T-helper 1 cell treated with Interleukin-12 subunit alpha and Interleukin-12 subunit beta and Interleukin-4 antibody, amounts not matched to agents 30 μg/mL and 1 μg/mL, for 36 hours (primary cell): Measurements from ENCODE around the gene AUTS2.
"Not testable (repeated sequence)": the region's sequence is repeated elsewhere in the genome, so short reads cannot be mapped to it uniquely, and the experiment has no call there.

Experiments used
- H3K27ac Mint-ChIP-seq: one replicate; pipeline ENCODE4 v1.8.0; 2021; ENCODE audit warnings: mild to moderate bottlenecking, mixed read lengths
- H3K27me3 Mint-ChIP-seq: one replicate; pipeline ENCODE4 v1.8.0; 2021; ENCODE audit warnings: low read depth, mixed read lengths
- H3K36me3 Mint-ChIP-seq: one replicate; pipeline ENCODE4 v1.8.0; 2021; ENCODE audit warnings: low read depth, mixed read lengths
- H3K4me1 Mint-ChIP-seq: one replicate; pipeline ENCODE4 v1.8.0; 2021; ENCODE audit warnings: low read depth, mixed read lengths
- H3K4me3 Mint-ChIP-seq: one replicate; pipeline ENCODE4 v1.8.0; 2021; ENCODE audit warnings: mild to moderate bottlenecking, moderate library complexity, mixed read lengths
- H3K9me3 Mint-ChIP-seq: one replicate; pipeline ENCODE4 v1.8.0; 2021; ENCODE audit warnings: mixed read lengths

AUTS2 gene

DNA sequence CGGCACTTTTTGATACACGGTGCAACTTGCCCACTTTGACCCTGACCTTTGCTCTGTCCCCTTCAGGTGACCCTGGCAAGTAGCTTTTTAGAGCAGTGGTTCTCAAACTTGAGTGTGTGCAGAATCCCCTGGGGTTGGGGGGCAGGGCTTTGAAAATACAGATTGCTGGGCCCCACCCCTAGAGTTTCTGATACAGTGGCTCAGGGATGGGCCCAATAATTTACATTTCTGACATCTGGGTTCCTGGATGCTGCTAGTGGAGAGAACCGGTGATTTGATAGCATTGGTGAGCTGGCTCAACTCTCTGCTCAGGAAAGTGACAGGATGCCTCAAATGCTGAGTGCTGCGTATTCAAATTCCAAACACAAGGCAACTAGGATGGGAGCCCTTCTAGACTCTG lies 995.9 kb downstream of the AUTS2 start:
- H3K36me3 Mint-ChIP-seq, result no peaks in the 10 kb centered on the region
- no peaks in the 10 kb centered on the region for H3K4me1 Mint-ChIP-seq
- H3K9me3 Mint-ChIP-seq, result no peaks in the 10 kb centered on the region
- peaks cover 39% of the 10 kb centered on the region for H3K27me3 Mint-ChIP-seq
- H3K4me3 Mint-ChIP-seq, result no peak overlapping the region
- no peak overlapping the region for H3K27ac Mint-ChIP-seq

DNA sequence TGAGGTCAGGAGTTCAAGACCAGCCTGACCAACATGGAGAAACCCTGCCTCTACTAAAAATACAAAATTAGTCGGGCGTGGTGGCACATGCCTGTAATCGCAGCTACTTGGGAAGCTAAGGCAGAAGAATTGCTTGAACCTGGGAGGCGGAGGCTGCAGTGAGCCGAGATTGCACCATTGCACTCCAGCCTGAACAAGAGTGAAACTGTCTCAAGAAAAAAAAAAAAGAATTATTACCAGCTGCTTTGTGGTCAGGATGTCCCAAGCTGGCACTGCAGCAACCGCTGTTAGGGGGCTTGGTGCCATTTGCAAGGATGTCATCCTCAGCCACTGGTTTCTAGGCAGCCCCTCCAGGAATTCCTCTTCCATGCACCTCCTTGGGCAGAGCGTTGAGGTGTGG lies 996.6 kb downstream of the AUTS2 start:
- H3K4me3 Mint-ChIP-seq, H3K4me1 Mint-ChIP-seq, H3K9me3 Mint-ChIP-seq, H3K27ac Mint-ChIP-seq, H3K36me3 Mint-ChIP-seq: not testable (repeated sequence)
- peaks cover 44% of the 10 kb centered on the region for H3K27me3 Mint-ChIP-seq

DNA sequence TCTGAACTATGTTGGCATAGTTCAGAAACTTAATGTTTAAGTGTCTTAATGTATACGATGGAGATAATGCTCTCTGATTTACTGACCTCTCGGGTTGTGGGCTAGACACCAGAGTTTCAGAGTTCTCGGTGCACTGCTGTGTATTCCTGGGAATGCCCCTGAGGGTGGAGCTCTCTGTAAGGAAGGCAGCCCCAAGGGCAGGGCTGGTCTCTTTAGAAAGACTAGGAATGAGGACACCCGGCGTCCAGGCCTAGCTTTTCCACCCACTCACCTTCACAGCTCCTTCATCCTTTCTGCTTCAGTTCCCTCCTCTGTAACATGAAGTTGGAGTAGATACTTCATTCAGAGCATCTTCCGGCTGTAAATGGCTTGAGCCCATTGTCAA lies 997.1 kb downstream of the AUTS2 start:
- peaks cover 3% of the 10 kb centered on the region for H3K9me3 Mint-ChIP-seq
- no peaks in the 10 kb centered on the region for H3K36me3 Mint-ChIP-seq
- no peaks in the 10 kb centered on the region for H3K4me1 Mint-ChIP-seq
- no peak overlapping the region for H3K4me3 Mint-ChIP-seq
- no peak overlapping the region for H3K27ac Mint-ChIP-seq
- peaks cover 44% of the 10 kb centered on the region for H3K27me3 Mint-ChIP-seq

DNA sequence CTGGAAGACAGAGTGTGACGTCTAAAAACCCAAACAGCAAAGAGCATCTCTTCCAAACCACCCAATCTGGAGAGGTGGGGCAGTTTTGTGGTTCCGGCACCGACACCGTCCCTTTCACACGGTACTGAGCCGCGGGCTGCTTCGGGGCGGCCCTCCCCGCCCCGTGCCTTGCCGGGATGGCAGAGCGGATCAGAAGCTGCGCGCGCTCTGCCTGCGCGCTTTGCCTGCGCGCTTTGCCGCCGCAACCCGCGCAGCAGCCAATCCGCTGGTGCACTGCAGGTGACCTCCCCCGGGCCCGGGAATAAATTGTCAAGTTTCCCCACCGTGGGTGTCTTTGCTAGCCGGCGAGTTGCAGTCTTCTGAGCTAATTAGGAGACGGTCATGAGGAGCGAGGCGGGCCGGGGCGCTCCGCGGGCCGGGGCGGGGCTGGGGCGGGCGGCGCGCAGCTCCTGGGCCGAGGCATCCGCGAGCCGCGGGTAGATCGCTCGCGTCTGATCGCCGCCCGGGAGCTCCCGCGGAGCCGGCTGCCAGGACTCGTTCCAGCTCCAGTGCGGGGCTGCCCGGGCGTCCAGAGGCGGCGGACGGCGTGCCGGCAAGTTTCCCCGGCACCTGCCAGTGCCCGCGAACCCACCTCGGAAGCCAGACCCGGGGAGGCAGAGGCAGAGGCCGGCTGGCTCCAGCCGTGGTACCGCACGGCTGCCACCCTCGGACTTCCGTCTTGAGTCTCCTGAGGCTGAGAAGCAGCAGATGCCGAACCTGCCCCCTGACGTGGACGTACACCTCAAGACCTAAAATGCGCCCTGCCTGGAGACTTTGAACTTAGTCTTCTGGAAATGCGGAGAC lies 997.7 kb downstream of the AUTS2 start:
- Mint-ChIP-seq H3K4me3 (no peak overlapping the region), H3K36me3 (no peaks in the 10 kb centered on the region), H3K27ac (no peak overlapping the region), H3K4me1 (no peaks in the 10 kb centered on the region), H3K27me3 (peaks cover 44% of the 10 kb centered on the region), H3K9me3 (peaks cover 7% of the 10 kb centered on the region)

DNA sequence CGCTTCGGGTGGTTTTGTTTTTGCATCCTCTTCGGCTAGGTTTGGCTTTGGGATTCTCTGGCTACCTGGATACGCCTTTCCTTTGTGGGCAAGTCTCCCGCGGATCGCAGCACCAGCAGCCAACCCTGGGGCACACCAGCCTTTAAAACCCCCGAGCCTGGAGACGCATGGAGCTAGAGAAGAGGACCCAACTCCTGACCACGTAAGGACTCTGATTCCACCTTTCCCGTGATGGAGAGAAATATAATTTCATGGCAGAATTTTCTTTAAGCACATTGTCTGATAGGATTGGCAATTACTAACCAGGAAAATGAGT lies 998.3 kb downstream of the AUTS2 start:
- Mint-ChIP-seq H3K4me1 (no peaks in the 10 kb centered on the region), H3K27me3 (peaks cover 43% of the 10 kb centered on the region), H3K27ac (no peak overlapping the region), H3K9me3 (peaks cover 7% of the 10 kb centered on the region), H3K36me3 (no peaks in the 10 kb centered on the region), H3K4me3 (no peak overlapping the region)

DNA sequence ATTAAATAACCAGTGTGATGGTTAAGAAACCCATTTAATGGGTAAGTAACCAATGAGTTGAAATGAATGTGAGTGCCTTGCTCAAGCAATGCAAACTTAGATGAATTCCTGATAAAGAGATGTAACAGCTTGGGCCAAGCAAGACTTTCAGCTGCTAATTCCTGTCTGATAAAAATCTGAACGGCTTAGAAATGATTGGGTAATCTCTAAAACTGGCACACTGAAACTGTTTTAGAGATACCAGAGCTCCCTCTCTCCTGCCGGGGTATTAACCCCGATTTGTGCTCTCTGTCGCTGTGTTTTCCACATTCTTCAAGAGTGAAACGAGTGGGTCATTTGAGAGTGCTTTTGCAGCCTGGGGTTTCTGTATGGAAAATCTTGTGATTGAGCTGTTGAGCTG lies 998.8 kb downstream of the AUTS2 start:
- Mint-ChIP-seq H3K27ac (no peak overlapping the region), H3K4me1 (no peaks in the 10 kb centered on the region), H3K4me3 (no peak overlapping the region), H3K27me3 (peaks cover 41% of the 10 kb centered on the region), H3K36me3 (no peaks in the 10 kb centered on the region), H3K9me3 (peaks cover 7% of the 10 kb centered on the region)

DNA sequence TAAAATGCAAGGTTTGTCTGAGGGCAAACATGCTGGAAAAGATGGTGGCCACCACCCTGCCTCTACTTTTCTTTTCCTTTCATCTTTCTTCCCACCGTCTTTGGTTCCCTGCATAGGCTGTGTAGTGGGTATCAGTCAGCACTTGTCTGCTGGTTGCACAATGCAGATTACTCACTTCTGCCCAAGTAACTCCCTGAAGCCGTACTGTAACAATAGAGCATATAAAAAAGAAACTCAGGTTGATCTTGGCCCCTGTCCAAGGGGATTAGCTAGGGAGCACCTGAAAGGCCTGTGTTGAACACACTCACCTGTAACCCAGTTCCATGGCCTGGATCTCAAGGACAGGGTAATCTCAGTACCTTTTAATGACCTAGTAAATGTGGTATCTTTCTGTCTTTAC lies 1000.7 kb downstream of the AUTS2 start:
- H3K4me1 Mint-ChIP-seq, result no peaks in the 10 kb centered on the region
- H3K27ac Mint-ChIP-seq, result no peak overlapping the region
- no peaks in the 10 kb centered on the region for H3K36me3 Mint-ChIP-seq
- peaks cover 41% of the 10 kb centered on the region for H3K27me3 Mint-ChIP-seq
- H3K9me3 Mint-ChIP-seq, result peaks cover 7% of the 10 kb centered on the region
- H3K4me3 Mint-ChIP-seq, result no peak overlapping the region

DNA sequence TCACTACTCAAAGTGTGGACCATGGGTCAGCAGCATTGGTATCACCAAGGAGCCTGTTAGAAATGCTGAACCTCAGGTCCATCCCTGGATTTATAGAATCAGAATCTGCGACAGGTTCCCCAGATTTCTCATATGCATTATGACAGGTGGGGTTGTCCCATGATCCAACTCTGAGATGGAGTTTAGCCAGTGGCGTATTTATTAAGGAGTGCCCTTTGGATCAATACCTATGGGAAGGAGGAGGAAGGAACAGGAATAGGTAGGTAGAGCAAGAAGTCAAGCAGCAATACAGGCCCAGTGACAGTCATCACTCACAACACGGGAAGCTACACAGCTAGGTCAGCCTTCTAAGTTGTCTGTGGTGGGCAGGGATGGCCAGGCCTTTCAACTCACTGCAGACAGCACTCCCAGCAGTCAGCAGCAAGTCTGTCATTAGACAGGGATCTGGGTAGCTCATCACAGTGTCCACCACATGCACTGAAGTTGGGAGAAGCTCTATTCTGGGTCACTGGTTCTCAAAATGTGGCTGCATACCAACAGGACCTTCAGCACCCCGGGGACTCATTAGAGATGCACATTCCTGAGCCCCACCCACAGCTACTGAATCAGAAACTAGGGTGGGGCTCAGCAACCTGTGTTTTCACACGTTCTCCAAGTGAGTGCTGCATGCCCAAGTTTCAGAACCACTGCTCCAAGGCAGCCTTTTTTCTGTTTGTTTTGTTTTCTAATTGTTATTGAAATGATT lies 1001.3 kb downstream of the AUTS2 start:
- no peak overlapping the region for H3K4me3 Mint-ChIP-seq
- H3K9me3 Mint-ChIP-seq, result peaks cover 7% of the 10 kb centered on the region
- H3K27me3 Mint-ChIP-seq, result peaks cover 37% of the 10 kb centered on the region
- no peak overlapping the region for H3K27ac Mint-ChIP-seq
- H3K36me3 Mint-ChIP-seq, result no peaks in the 10 kb centered on the region
- H3K4me1 Mint-ChIP-seq, result no peaks in the 10 kb centered on the region

DNA sequence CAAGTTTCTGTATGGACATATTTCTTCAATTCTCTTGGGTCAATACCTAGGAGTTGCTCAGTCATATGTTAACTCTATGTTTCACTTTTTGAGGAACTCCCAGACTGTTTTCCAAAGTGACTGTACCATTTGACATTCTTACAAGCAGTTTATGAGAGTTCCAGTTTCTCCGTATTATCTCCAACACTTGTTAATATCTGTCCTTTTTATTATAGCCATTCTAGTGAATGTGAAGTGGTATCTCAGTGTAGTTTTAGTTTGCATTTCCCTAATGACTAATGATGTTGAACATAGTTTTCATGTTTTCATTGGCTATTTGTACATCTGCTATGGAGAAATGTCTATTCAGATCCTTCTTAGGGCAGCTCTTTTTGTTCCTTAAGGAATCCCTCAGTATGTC lies 1002.7 kb downstream of the AUTS2 start:
- Mint-ChIP-seq H3K27ac (no peak overlapping the region), H3K36me3 (no peaks in the 10 kb centered on the region), H3K4me3 (no peak overlapping the region), H3K27me3 (peaks cover 30% of the 10 kb centered on the region), H3K9me3 (peaks cover 10% of the 10 kb centered on the region), H3K4me1 (no peaks in the 10 kb centered on the region)

DNA sequence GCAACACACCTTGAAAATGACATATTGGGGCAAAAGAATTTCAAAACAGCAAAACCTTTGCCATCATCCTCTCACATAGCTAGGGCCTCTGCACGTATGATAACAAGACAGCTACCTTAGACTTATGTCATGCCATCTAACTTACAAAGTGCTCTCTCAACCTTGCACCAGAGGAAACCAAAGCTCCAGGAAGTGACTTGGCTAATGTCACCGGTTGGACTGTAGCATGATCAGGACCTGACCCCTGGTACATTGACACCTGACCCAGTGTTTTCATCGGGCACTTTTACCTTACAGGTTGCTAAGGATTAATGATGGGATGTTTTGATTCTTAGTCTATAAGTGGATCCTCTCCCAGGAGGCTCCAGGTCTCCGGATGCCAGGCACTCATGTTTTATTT lies 1003.8 kb downstream of the AUTS2 start:
- no peaks in the 10 kb centered on the region for H3K36me3 Mint-ChIP-seq
- no peak overlapping the region for H3K4me3 Mint-ChIP-seq
- peaks cover 22% of the 10 kb centered on the region for H3K27me3 Mint-ChIP-seq
- no peaks in the 10 kb centered on the region for H3K4me1 Mint-ChIP-seq
- H3K9me3 Mint-ChIP-seq, result peaks cover 10% of the 10 kb centered on the region
- no peak overlapping the region for H3K27ac Mint-ChIP-seq

DNA sequence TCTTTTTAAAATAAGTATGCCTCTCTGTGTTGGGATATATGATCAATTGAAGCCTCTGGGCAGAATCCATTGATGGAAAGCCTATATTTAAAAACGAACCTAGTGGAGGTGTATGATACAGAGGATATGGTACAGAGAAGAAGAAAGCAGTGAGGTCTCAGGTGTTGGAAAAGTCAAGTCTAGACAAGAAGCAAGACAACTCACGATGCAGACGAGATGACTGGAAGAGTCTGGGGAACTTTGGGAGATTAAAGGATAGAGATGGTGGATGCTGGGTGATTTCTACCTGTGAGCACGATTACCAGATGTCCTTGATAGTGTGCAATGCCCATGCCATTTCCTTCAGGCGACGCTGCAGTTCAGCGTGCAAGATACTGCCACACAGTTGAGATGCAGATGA lies 1009.0 kb downstream of the AUTS2 start:
- no peak overlapping the region for H3K27ac Mint-ChIP-seq
- no peak overlapping the region for H3K4me3 Mint-ChIP-seq
- H3K27me3 Mint-ChIP-seq, result no peaks in the 10 kb centered on the region
- H3K4me1 Mint-ChIP-seq, result no peaks in the 10 kb centered on the region
- peaks cover 3% of the 10 kb centered on the region for H3K9me3 Mint-ChIP-seq
- H3K36me3 Mint-ChIP-seq, result no peaks in the 10 kb centered on the region

DNA sequence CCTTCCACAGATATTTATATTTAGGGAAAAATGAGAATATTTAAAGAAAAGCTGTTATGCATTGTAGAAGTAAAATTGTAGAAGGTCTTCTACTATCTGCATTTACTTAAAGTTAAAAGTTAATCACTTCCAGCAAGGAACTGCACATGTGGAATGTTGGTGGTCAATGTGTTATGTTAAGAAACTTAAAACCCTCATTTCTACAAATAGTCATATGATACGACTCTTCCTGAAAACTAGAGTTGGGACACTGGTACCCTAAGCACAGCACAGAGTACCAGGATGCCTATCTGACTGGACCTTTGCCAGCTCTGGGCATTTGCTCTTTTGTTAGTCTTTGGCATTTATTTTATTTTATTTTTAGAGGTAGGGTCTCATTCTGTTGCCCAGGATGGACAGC lies 1009.5 kb downstream of the AUTS2 start:
- Mint-ChIP-seq H3K4me3 (no peak overlapping the region), H3K27me3 (no peaks in the 10 kb centered on the region), H3K9me3 (peaks cover 3% of the 10 kb centered on the region), H3K27ac (no peak overlapping the region), H3K4me1 (no peaks in the 10 kb centered on the region), H3K36me3 (no peaks in the 10 kb centered on the region)

DNA sequence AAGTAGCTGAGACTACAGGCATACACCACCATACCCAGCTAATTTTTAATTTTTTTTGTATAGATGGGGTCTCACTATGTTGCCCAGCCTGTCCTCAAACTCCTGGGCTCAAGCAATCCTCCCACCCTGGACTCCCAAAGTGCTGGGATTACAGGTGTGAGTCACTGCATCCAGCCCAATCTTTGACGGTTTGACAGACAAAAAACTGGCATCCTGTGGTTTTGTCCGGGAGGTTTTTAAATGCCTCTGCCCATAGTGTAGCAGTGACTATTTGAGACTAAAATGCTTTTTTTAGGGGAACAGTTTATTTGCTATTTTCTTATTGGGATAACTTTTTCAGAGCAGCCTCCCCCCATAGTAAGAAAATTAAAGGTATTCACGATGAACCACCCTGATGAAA lies 1010.0 kb downstream of the AUTS2 start:
- H3K27ac Mint-ChIP-seq, result no peak overlapping the region
- no peaks in the 10 kb centered on the region for H3K36me3 Mint-ChIP-seq
- no peaks in the 10 kb centered on the region for H3K4me1 Mint-ChIP-seq
- peaks cover 3% of the 10 kb centered on the region for H3K9me3 Mint-ChIP-seq
- H3K27me3 Mint-ChIP-seq, result no peaks in the 10 kb centered on the region
- no peak overlapping the region for H3K4me3 Mint-ChIP-seq

DNA sequence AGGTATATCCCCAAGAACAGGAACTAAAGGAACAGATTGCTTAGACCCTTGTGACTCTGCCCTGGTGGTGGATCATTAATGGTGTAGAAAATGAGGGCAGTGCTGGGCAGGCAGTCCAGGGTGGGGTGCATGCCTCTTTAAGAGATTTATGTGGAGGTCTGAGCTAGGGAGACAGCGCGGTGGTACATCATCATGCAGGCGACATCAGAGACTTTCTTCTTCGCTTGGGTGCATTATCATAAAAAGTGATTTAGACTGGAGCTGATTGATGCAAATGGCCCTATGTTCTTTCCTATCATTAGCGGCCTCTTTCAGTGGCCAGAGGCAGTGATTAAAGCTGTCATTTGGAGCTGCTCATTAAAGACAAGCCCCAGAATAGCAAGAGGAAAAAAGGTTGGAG lies 1014.5 kb downstream of the AUTS2 start:
- Mint-ChIP-seq H3K36me3 (no peaks in the 10 kb centered on the region), H3K4me3 (no peak overlapping the region), H3K9me3 (no peaks in the 10 kb centered on the region), H3K27ac (no peak overlapping the region), H3K27me3 (no peaks in the 10 kb centered on the region), H3K4me1 (no peaks in the 10 kb centered on the region)

DNA sequence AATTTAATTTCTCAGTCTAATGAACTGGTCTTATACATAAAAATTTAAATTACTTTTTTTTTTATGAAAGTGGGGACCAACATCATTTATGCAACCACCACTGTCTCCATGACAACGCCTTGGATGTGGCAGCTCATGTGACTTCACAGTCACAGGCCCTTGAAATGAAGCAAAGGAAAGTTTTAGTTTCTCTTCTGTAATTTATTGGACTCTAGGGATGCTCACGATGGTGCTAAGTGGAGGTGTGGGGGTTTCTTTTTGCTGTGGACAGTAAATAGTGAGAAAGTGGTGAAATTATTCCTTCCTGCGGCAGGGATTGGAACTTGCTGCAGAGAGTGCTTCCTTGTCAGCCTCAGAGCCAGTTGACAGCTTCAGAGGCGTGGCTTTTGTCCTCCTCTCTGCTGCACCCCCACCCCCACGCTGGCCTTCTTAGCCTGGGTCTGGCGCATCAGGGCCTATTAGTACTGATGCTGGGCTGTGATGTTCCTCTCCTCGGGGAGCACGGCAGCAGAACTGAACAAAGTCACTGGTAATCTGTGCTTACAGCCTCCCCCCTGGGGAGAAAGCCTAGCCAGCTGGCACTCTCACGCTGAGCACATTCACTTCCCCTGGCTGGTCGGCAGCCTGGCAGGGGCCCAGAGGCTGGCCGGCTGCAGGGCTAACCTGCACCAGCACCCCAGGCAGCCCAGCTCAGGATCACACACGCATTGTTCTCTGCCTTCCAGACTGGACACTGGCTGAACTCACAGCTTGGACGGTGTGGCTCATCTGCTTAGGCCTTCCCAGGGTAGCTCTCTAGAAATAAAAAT lies 1016.2 kb downstream of the AUTS2 start:
- Mint-ChIP-seq H3K9me3 (no peaks in the 10 kb centered on the region), H3K4me3 (no peak overlapping the region), H3K27me3 (no peaks in the 10 kb centered on the region), H3K27ac (no peak overlapping the region), H3K36me3 (no peaks in the 10 kb centered on the region), H3K4me1 (no peaks in the 10 kb centered on the region)
